Measurements from ENCODE around the gene ATP8A2.
A peak's percentile ranks its signal among the peaks of the same experiment; 100 is the strongest.
"Not testable (repeated sequence)": the region's sequence is repeated elsewhere in the genome, so short reads cannot be mapped to it uniquely, and the experiment has no call there.

Gene ATP8A2

DNA sequence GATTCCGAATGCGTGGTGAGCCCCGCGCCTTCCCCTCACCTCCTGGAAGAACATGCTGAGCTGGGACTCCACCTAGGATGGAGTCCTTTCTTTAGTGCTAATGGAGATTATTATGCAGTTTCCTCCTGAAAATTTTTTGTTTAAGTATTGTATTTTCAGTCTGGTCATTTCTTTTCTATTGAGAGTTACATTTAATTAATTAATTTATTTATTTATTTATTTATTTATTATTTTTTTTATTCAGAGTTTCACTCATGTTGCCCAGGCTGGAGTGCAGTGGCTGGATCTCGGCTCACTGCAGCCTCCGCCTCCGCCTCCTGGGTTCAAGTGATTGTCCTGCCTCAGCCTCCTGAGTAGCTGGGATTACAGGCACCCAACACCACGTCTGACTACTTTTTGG lies 400.8 kb downstream of the ATP8A2 start:
- DNase-seq = not testable (repeated sequence)

DNA sequence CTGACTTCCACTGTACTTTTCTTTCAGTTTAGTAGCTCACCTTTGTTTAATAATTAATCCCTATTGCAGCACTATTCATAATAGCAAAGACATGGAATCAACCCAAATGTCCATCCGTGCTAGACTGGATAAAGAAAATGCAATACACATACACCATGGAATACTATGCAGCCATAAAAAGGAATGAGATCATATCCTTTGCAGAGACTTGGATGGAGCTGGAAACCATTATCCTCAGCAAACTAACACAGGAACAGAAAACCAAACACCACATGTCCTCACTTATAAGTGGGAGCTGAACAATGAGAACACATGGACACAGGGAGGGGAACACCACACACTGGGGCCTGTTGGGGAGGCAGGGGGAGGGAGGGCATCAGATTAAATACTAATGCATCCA lies 402.3 kb downstream of the ATP8A2 start:
- not testable (repeated sequence) for DNase-seq

DNA sequence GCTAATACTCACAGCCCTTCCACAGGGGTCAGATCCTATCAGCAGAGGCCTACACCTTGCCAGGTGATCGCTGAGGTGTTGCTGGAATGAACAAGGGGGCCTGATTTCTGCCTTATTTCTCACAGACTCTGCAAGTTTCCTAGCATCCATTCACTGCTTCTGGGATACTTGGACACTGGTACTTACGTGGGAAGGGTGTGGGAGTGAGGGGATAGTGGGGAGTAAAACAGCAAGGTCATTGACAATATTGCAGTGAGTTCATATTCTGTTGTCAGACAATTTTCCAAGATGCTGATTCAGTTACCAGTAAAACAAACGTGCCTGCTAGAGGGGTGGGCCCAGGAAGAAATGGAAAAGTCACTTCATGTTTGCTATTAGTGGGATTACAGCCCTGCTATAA lies 403.5 kb downstream of the ATP8A2 start:
- no peak for DNase-seq

DNA sequence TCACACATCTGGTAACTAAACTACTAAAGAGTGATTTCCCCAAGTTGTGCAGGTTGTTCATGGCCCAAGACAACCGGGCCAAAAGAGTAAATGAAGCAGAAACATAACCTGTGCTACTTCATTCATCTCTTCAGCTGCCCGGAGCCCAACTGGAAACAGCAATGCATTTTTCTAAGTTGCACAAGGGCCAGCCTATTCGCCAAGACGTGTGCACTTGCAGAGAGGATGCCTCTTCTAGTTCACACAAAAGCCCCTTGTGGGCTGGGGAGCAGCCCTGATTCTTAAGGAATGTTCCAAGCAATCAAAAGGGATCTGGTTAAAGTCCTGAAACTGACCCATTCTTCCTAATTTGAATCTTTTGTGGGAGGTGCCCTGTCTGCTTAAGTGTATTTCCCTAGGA lies 404.2 kb downstream of the ATP8A2 start:
- DNase-seq = no peak

DNA sequence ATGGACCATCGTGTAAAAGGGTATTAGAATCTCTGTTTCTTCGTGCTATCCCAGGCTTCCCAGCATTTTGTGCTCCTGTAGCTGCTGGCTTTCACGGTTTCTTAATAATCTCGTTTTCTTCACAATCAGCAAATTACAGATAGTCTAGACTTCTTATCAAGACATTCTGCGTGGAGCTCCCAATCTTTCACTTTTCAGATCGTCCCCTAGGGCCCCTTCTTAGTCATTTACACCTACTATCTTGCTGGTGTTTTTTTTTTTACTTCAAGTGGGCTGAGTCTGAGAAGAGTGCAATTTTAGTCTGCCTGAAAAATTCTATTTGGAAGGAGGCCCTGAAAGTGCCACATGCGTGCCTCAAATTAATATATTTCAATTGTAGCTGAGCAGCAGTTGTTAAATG lies 404.9 kb downstream of the ATP8A2 start:
- DNase-seq = no peak

DNA sequence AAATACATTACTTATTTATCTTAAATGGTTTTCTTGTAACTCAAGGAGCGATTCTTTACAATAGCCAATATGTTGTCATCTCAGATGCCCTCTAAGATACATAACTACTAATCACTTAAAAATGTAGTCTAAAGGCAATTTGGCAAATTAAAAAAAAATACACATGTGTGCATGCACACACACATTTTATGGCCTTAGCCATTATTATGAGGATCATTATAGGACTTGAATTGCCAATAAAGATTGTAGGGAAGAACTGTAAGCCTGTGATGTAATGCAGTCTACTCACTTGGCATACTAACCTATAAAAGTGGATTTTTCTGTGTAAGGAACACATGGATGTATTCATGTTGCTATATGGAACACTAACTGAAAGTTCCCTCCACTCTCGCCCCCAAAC lies 405.7 kb downstream of the ATP8A2 start:
- DNase-seq = no peak

DNA sequence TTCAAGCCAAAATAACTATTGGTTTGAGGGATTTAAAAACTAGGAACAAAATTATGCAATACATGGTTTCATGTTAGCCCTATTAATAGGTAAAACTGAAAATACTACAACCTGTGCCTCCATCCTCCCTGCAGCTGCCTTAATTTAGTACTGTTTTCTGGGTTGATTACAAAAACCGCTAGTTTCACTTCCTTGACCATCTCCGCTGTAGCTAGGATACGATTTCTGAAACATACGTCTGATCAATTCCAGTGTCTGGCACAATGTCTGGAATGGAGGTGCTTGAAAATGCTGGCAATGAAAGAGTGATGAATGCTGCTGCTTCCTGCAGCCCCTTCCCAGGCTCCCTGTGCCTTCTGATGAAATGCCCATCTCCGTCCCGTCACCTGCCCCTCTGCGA lies 406.6 kb downstream of the ATP8A2 start:
- no peak for DNase-seq

DNA sequence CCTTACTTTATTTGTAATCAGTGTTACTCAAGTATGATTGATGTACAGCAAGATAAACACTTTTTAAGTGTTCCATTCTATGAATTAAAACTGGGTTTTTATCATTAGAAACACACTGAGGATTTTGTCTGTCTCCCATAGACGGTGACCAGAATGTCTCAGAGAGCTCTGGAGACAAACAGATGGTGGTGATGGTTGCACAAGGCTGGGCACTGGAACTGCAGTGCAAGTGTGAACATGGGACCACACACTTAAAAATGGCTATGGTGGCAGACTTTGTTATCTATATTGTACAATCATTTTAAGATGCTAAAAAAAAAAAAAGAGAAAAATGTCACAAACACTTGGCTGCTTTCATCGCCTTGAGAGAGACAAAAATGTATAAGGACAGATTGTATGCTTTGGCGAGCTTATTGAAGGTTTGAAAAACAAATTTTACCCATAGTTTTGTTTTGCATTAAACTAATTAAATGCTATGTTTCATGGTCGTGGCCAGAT lies 407.1 kb downstream of the ATP8A2 start:
- DNase-seq = no peak

DNA sequence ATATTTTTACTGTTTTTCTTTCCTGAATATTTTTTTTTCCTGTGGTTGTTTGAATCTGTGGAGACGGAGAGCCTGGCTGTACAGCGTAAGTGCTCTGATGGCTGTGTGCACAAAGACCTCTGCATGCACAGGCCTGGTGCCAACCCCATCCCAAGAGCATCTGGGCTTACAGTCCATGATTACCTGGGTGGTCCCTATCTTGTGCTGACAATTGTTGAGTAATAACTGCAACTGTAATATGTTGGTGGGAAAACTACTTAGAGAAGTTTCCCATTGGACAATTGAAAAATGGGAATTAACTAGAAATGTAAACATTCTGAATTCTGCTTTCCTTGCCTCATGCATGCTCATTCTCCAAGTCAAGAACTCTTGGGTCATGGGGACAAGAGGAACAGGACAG lies 411.3 kb downstream of the ATP8A2 start:
- DNase-seq = no peak

DNA sequence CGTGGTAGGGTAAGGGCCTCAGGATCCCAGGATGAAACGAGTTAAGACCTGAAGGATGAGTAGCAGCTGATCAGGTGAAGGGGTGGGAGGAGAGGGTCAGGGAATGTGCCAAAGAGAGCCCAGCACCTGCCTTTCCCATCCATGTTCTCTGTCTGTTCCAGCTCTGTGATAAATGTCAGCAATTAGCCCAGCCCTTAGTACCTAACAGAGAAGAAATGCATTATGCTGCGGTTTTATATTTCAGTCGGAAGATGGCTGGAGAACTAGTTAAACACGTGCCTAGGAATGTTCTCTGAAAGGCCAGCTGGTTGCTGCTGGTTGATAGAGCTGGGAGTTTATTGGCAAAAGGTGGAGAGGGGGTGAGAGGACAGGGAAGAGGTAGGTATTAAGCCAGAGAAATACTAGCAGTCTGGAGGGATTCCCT lies 411.8 kb downstream of the ATP8A2 start:
- DNase-seq = peak; percentile 54

DNA sequence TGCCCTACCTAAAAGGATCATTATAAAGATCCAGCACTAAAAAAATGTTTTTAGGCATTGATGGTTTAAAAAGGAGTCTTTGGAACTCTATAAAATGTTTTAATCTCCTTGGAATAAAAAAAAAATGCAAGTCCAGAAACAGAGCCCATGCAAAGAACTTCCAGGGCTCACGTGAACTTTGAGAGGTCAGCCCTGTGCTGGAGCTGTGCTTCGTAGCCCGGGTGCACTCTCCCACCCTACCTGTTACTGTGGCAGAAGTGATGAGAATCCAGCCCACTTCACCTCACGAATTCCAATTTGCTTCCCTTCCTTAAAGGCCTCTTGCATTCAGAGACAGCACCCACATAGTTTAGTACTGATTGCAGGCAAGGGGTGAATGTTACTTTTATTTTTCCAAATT lies 412.3 kb downstream of the ATP8A2 start:
- no peak for DNase-seq

DNA sequence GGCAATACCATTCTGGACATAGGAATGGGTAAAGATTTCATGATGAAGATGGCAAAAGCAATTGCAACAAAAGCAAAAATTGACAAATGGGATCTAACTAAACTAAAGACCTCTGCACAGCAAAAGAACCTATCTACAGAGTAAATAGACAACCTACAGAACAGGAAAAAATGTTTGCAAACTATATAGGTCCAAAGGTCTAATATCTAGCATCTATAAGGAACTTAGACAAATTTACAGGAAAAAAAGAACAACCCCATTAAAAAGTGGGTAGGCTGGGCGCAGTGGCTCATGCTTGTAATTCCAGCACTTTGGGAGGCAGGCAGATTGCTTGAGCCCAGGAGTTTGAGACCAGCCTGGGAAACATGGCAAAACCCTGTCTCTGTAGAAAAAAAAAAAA lies 418.4 kb downstream of the ATP8A2 start:
- DNase-seq = not testable (repeated sequence)

DNA sequence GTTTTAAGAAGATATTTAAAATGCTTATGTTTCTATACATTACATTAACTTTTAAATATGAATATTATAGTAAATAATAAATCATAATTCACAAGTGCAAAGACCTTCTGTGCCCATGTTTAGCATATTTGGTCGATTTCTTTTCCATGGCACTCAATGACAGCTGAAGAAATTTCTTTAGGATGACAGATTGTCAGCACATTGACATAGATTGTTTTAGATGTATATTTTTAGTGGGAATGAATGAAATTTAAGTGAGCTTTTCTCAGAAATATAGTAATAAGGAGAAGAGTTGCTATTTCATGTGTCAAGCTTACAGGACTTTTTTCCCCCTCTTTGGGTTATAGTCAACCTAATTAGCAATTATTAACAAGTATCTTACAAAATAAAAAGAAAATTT lies 423.5 kb downstream of the ATP8A2 start:
- no peak for DNase-seq

DNA sequence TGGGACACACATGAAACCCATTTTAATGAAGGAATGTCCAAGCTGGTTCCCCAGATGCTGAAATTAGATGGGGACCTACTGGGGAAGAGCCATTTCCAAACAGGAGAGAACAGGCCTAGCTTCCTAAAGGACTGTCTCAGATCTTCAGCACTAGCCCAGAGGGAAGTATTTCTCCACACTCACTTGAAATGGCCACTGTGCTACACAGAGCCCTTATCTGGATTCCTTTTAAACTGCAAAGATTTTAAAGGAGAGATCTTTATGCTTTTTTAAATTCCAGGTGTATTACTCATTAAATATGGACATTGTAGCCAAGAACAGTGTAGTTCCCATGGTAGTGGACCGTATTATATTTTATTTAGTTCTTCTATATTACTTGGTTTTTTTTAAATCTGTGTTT lies 424.7 kb downstream of the ATP8A2 start:
- DNase-seq = no peak

DNA sequence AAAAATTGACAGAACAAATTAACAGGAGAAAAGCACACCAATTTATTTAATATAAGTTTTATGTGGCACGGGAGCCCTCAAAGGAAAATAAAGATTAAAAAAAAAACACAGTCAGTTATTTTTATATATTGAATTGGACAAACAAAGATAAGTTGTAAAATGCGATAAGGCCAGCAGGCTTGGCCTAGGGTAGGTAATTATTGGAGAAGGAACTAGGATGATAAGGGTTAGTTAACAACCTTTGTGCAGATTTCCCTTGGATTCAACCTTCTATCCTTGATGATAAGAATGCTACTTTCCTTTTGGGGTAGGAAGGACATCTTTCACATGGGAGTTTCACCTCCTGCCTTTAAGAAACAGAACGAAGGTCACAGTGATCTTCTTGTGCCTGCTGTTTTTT lies 427.2 kb downstream of the ATP8A2 start:
- DNase-seq = no peak

DNA sequence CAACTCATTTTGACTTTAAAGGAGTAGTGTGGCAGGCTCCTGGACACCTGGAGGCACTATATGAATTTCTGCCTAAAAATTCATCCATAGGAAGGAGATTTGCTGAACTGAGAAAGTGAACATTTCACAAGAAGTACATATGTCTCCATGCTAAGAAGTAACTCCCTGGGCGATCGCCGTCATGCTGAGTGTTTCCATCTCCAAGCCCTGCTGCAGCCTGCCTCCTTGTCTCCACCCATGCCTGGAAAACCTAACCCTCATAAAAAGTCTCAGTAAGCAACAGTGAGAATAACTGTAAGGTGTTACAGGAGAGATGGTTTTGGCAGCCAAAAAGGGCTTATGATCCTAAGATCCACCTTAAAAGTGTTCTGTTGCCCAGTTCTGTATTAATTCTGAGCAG lies 428.7 kb downstream of the ATP8A2 start:
- no peak for DNase-seq

DNA sequence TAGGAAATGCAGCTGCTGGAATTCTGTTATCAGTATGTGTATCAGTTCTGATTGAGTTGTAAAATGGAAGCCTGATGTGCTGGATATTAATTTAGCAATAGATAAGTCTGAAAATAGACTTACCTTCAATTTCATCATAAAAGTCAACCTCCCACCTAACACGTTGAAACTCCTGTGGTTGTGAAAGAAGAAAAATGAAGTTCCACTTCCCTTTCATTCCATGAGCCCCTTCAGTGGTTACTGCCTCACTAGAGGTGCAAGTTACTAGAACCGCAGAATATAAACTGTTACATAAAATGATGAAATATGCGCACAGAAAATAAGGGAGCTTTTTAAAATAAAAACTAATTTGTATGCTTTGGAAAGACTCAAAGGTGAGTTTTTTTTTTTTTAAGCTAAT lies 430.8 kb downstream of the ATP8A2 start:
- no peak for DNase-seq

DNA sequence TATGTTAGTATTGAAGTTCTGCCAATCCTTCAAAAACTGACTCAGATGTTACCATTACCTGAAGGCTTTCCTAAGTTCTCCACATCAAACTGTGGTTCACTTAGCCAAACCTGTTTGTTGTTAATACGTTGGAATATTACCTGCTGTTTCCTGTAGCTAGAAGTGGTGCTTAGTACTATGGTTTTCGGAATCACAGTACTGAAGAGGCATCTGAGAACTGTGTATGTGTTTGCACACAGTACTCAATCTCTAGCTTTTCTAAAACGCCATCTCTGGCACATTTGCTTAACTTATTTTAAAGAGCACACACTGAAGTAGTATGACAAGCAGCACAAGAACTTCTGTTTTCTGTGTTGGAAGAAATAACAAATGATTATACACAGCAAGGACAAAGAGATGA lies 431.9 kb downstream of the ATP8A2 start:
- no peak for DNase-seq

DNA sequence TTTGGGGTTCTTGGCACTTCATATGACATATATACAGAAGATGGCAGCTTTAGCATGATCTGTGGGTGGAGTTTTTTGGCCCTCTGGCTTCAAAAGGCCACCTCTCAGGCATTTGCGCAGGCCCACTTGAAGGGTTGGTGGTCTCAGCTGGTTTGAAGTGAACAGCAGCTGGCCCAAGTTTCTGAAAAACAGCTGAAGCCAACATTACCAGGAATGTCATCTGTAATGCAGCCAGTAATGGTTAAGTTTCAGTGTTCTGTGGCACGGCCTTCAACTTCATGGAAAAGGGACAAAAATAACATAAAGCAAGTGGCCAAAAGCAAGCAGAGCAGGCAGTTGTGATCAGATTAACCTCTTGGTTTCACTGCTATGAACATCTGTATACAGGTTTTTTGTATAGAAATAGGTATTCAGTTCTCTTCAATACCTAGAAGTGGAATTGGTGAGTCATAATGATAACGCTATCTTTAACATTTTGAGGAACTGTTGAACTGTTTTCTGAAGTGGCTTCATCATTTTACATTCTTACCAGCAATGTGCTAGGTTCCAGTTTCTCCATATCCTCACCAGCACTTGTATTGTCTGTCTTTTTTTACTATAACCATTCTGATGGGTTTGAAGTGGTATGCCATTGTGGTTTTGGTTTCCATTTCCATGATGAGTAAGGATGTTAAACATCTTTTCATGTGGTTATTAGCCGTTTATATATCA lies 434.6 kb downstream of the ATP8A2 start:
- DNase-seq = no peak

DNA sequence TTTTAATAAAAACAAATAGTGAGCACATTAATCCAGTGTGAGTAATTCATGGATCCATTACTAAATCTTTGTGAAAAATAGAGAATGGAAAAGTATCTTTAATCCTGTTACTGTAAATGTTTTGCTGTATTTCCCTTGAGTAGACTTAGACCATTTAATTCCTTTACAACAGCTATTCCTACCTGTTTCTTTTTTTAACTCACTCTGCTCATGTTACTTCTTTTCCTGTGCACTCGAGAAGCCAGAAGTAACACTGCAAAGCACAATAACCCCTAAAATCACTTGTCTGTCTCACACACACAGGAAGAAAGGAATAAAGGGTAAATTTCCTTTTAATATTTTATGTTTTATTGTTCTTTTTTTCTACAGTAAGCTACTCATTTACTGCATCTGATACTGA lies 435.8 kb downstream of the ATP8A2 start:
- DNase-seq = no peak

DNA sequence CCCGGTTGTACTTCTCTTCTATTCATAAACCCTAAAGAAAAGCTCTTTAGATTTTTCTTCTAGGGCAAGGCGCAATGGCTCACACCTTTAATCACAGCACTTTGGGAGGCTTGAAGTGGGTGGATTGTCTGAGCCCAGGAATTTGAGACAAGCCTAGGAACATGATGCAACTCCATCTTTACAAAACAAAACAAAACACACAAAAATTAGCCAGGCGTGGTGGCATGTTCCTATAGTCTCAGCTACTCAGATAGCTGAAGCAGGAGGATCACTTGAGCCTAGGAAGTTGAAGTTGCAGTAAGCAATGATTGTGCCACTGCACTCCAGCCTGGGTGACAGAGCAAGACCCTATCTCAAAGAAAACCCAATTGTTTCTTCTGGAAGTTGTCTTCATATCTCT lies 439.7 kb downstream of the ATP8A2 start:
- no peak for DNase-seq

DNA sequence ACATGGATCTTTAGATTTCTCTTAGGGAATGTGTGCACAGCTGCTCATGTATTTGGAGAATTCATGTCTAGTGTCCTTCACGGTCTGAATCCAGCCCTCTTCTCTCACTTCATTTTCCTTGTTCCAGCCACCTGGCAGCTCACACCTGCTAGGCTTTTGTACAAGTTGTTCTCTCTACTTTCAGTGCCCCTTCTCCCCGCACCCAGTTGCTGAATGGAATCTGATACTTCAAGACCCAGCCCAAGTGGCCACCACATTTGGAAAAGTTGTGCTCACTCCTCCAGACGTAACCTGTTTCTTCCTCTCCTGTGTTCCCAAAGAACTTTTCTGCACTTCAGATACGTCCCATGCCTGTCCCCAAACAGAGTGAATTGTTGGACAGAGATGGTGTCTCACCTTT lies 444.5 kb downstream of the ATP8A2 start:
- DNase-seq = no peak

DNA sequence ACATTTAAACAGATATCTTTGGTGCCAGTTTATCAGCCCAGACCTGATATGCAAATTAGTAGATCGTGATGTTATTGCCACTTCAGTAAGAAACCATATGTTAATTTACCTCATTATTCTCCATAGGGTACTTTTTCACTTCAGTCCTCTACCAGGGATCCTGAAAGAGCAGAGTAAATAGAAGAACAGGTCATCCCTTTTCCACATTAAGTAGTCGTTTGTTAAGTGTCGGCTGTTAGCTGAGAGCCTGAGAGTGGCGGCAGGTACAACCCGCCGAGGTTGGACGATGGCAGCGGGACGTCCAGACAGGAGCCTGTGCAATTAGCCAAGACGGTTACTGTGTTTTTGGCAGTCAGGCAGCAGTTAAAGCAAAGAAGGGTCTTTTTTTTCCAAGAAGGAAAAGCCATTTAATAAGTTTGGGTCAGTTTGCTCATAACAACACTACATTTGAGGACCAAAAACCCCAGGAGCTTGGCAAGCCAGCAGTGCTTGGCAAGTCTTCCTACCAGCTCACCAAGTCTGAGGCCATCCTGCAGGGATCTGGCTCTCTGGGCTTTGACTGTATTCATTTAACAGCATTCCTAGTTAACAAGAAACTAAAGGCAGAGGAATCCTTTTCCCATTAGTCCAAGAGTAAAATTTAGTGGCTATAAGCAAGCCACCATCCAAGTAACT lies 448.2 kb downstream of the ATP8A2 start:
- DNase-seq = peak; percentile 46

DNA sequence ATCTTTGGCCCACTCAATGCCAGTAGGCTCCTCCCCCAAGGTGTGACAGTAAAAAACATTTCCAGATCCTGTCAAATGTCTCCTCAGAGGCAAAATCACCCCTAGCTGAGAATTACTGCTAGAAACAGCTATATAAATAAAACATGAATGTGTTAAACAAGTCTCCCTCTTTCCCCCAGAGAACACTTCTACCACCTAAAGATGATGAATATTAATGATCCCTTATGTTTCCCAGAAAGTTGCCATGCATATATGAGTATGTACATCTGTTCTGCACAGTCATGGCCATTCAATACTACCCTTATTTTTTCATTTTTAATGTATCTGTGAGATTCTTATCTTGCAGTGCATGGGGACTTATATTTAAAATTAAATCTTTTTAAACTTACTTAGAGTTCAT lies 450.0 kb downstream of the ATP8A2 start:
- no peak for DNase-seq

DNA sequence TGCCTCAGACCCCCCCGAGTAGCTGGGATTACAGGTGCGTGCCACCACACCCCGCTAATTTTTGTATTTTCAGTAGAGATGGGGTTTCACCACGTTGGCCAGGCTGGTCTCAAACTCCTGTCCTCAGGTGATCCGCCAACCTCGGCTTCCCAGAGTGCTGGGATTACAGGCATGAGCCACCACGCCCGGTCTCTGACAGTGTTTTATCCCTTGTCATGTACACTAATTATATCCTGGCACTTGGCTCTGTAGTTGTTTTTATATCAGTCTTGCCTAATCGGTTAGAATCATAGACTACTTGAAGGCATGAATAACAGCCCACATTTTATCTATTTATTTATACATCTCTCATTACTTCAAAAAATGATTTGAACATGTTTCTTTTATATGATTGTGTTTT lies 455.4 kb downstream of the ATP8A2 start:
- DNase-seq = not testable (repeated sequence)
